H1 (cell line): ENCODE results near the gene UBASH3B. TPM values are rescaled to one million over a fixed set of nuclear protein-coding genes. Genes with fewer than 3 reads are reported as not detected.

Experiments
- CTCF ChIA-PET: fragments of 300-600 bp; sonication (Branson Sonifier 250); formaldehyde crosslinking; loops from one replicate; lab custom pipeline; 2021; ENCODE audit not compliant: partially characterized antibody; lab: Charles Lee
- POLR2A ChIA-PET: fragments of 300-600 bp; sonication (Branson Sonifier 250); formaldehyde crosslinking; loops from one replicate; lab custom pipeline; 2021; ENCODE audit warnings: inconsistent platforms; ENCODE audit not compliant: partially characterized antibody; lab: Charles Lee
- DNase-seq, 2 experiments: peaks; one replicate each; pipeline versions ENCODE4 v3.0.0 to v3.0.0-alpha.2; 2010 to 2022; ENCODE audit warnings: low spot score in 2 of 2, low read depth in 1 of 2, mixed read lengths in 1 of 2
- FAIRE-seq: peaks from 2 replicates; lab custom pipeline; 2011; peaks lifted over from hg19 to GRCh38; lab: Jason Lieb, UNC
- H2AFZ ChIP-seq: 2 replicates; pipeline ENCODE4 v1.8.1; 2012; ENCODE audit warnings: low read length, inconsistent platforms
- H2AK5ac ChIP-seq: 2 replicates; pipeline ENCODE4 v1.6.1; 2013; ENCODE audit warnings: low read depth, low read length
- H2BK120ac ChIP-seq: replicated peaks from 2 replicates; pipeline ENCODE3; 2013; ENCODE audit warnings: low read depth, low read length, inconsistent platforms
- H2BK12ac ChIP-seq: 2 replicates; pipeline ENCODE4 v1.6.1; 2013; ENCODE audit warnings: low read depth, low read length
- H2BK15ac ChIP-seq: 2 replicates; pipeline ENCODE4 v1.6.1; 2013; ENCODE audit warnings: low read length
- H2BK20ac ChIP-seq: 2 replicates; pipeline ENCODE4 v1.6.1; 2013; ENCODE audit warnings: low read length
- H2BK5ac ChIP-seq: 2 replicates; pipeline ENCODE4 v1.6.1; 2013; ENCODE audit warnings: low read depth, low read length
- H3K14ac ChIP-seq: 2 replicates; pipeline ENCODE4 v1.6.1; 2013; ENCODE audit warnings: inconsistent platforms; ENCODE audit not compliant: insufficient read length
- H3K18ac ChIP-seq: 2 replicates; pipeline ENCODE4 v1.6.1; 2013; ENCODE audit warnings: low read length; ENCODE audit errors: extremely low read depth
- H3K23ac ChIP-seq: 2 replicates; pipeline ENCODE4 v1.6.1; 2013; ENCODE audit warnings: inconsistent platforms; ENCODE audit not compliant: insufficient read length
- H3K23me2 ChIP-seq: 2 replicates; pipeline ENCODE4 v1.6.1; 2013; ENCODE audit warnings: low read depth, low read length
- H3K27ac ChIP-seq: 2 replicates; pipeline ENCODE4 v1.6.1; 2011; ENCODE audit warnings: low read depth, low read length, inconsistent platforms
- H3K27me3 ChIP-seq, 4 experiments: replicated peaks in 1 of 4; 1 replicate in 1 of 4; 2 replicates in 3 of 4; pipeline versions ENCODE4 v1.6.1 to v1.8.1; 2011 to 2013; ENCODE audit warnings: low read length in 3 of 4, mild to moderate bottlenecking in 3 of 4, inconsistent platforms in 2 of 4, mixed read lengths in 2 of 4, moderate library complexity in 1 of 4; ENCODE audit not compliant: control insufficient read depth in 3 of 4, insufficient read depth in 3 of 4; ENCODE audit errors: extremely low read depth in 1 of 4
- H3K36me3 ChIP-seq, 4 experiments: 2 replicates each; pipeline versions ENCODE4 v1.6.1 to v1.8.1; 2011 to 2013; ENCODE audit warnings: mild to moderate bottlenecking in 4 of 4, low read length in 3 of 4, moderate library complexity in 2 of 4, control low read depth in 1 of 4, inconsistent platforms in 1 of 4; ENCODE audit not compliant: insufficient read depth in 4 of 4, control insufficient read depth in 2 of 4
- H3K4ac ChIP-seq: replicated peaks from 2 replicates; pipeline ENCODE3; 2013; ENCODE audit warnings: low read length, low read depth, mixed read lengths, inconsistent platforms; ENCODE audit not compliant: insufficient read length
- H3K4me1 ChIP-seq, 4 experiments: replicated peaks in 1 of 4; 1 replicate in 1 of 4; 2 replicates in 3 of 4; pipeline versions ENCODE4 v1.6.1 to v1.8.1; 2011 to 2013; ENCODE audit warnings: low read length in 3 of 4, inconsistent platforms in 2 of 4, mixed read lengths in 1 of 4; ENCODE audit not compliant: insufficient read depth in 4 of 4, control insufficient read depth in 3 of 4
- H3K4me2 ChIP-seq, 2 experiments: 2 replicates each; pipeline versions ENCODE4 v1.6.1 to v1.8.1; 2011 to 2013; ENCODE audit warnings: low read depth in 2 of 2, low read length in 2 of 2, control low read depth in 1 of 2, inconsistent platforms in 1 of 2, mild to moderate bottlenecking in 1 of 2; ENCODE audit not compliant: insufficient read depth in 1 of 2
- H3K4me3 ChIP-seq, 4 experiments: fragments of 200-600, 300-600 bp in 1 of 4; sonication (generic), shearing (Covaris generic), sonication (Bioruptor Twin) in 1 of 4; 2 replicates each; pipeline versions ENCODE4 v1.5.1 to v1.8.1; 2011 to 2016; ENCODE audit warnings: low read length in 4 of 4, low read depth in 3 of 4, control low read depth in 2 of 4, inconsistent platforms in 2 of 4, mild to moderate bottlenecking in 2 of 4, mixed read lengths in 1 of 4, moderate library complexity in 1 of 4; ENCODE audit not compliant: insufficient read depth in 2 of 4; ENCODE audit errors: extremely low read depth in 1 of 4
- H3K56ac ChIP-seq: replicated peaks from 2 replicates; pipeline ENCODE3; 2013; ENCODE audit warnings: low read depth, mild to moderate bottlenecking, mixed read lengths, low read length, inconsistent platforms; ENCODE audit not compliant: insufficient read length
- H3K79me1 ChIP-seq: 2 replicates; pipeline ENCODE4 v1.6.1; 2013; ENCODE audit warnings: low read depth, low read length, control low read depth
- H3K79me2 ChIP-seq, 2 experiments: 2 replicates each; pipeline versions ENCODE4 v1.6.1 to v1.8.1; 2012 to 2013; ENCODE audit warnings: low read length in 2 of 2, mild to moderate bottlenecking in 2 of 2, inconsistent platforms in 1 of 2; ENCODE audit not compliant: insufficient read depth in 2 of 2, control insufficient read depth in 1 of 2
- H3K9ac ChIP-seq, 4 experiments: replicated peaks in 1 of 4; 1 replicate in 1 of 4; 2 replicates in 3 of 4; pipeline versions ENCODE4 v1.6.1 to v1.8.1; 2011 to 2013; ENCODE audit warnings: low read depth in 3 of 4, low read length in 3 of 4, control low read depth in 2 of 4, mild to moderate bottlenecking in 2 of 4, moderate library complexity in 2 of 4, inconsistent platforms in 1 of 4; ENCODE audit errors: extremely low read depth in 1 of 4
- H3K9me3 ChIP-seq, 2 experiments: 2 replicates each; pipeline versions ENCODE4 v1.6.1 to v1.8.1; 2012 to 2013; ENCODE audit warnings: mild to moderate bottlenecking in 2 of 2, moderate library complexity in 2 of 2, control low read depth in 1 of 2, inconsistent platforms in 1 of 2, low read depth in 1 of 2, low read length in 1 of 2, mixed read lengths in 1 of 2; ENCODE audit not compliant: insufficient read depth in 2 of 2
- H4K20me1 ChIP-seq, 2 experiments: replicated peaks in 1 of 2; 2 replicates each; pipeline versions ENCODE3 to v1.8.1; 2011 to 2013; ENCODE audit warnings: inconsistent platforms in 2 of 2, low read length in 2 of 2, mild to moderate bottlenecking in 1 of 2; ENCODE audit not compliant: insufficient read depth in 2 of 2, control insufficient read depth in 1 of 2
- H4K5ac ChIP-seq: 2 replicates; pipeline ENCODE4 v1.6.1; 2013; ENCODE audit warnings: low read length, low read depth, mixed read lengths, inconsistent platforms; ENCODE audit not compliant: insufficient read length
- H4K8ac ChIP-seq: 2 replicates; pipeline ENCODE4 v1.8.0; 2013; ENCODE audit warnings: mild to moderate bottlenecking, moderate library complexity, low read length, inconsistent platforms; ENCODE audit not compliant: insufficient read depth; ENCODE audit errors: extremely low read depth
- H4K91ac ChIP-seq: replicated peaks from 2 replicates; pipeline ENCODE3; 2013; ENCODE audit warnings: low read length, mixed read lengths, inconsistent platforms; ENCODE audit not compliant: insufficient read length
- BACH1 ChIP-seq: IDR thresholded peaks from 2 replicates; pipeline ENCODE4 v1.6.1; 2012; ENCODE audit warnings: low read length, improper control_type of control experiment
- CBX5 ChIP-seq: fragments of 300-800, 300-1000 bp; sonication (generic); IDR thresholded peaks from 2 replicates; pipeline ENCODE4 v1.7.1; 2016; ENCODE audit warnings: antibody characterized with exemption, low read length, low read depth
- CREB1 ChIP-seq: IDR thresholded peaks from 2 replicates; pipeline ENCODE4 v1.6.1; 2012; ENCODE audit warnings: inconsistent platforms
- GTF2F1 ChIP-seq: IDR thresholded peaks from 2 replicates; pipeline ENCODE4 v1.6.1; 2012; ENCODE audit warnings: low read depth, low read length, improper control_type of control experiment, borderline replicate concordance
- KDM1A ChIP-seq: fragments of 200-600, 300-600 bp; sonication (generic); IDR thresholded peaks from 2 replicates; pipeline ENCODE4 v1.7.1; 2016; ENCODE audit warnings: mild to moderate bottlenecking, low read length, borderline replicate concordance
- MAFK ChIP-seq: IDR thresholded peaks from 2 replicates; pipeline ENCODE4 v1.6.1; 2012; ENCODE audit warnings: low read depth, mild to moderate bottlenecking, improper control_type of control experiment, low read length
- PHF8 ChIP-seq: fragments of 200-600 bp; sonication (generic); conservative IDR thresholded peaks from 2 replicates; pipeline ENCODE4 v1.7.1; 2012; ENCODE audit warnings: low read depth, mild to moderate bottlenecking, inconsistent platforms, low read length, moderate library complexity
- POLR2AphosphoS5 ChIP-seq: IDR thresholded peaks from 2 replicates; pipeline ENCODE4 v1.6.1; 2011; ENCODE audit warnings: low read depth, low read length
- SAP30 ChIP-seq: fragments of 300-600 bp; sonication (generic); IDR thresholded peaks from 2 replicates; pipeline ENCODE4 v1.7.1; 2012; ENCODE audit warnings: low read length, moderate library complexity, mild to moderate bottlenecking, inconsistent platforms; ENCODE audit not compliant: insufficient read depth, insufficient replicate concordance
- SIRT6 ChIP-seq: IDR thresholded peaks from one replicate; pipeline ENCODE4 v1.7.1; 2012; ENCODE audit warnings: low read length, inconsistent platforms
- SP4 ChIP-seq: IDR thresholded peaks from 2 replicates; pipeline ENCODE4 v1.6.1; 2012; ENCODE audit warnings: low read length, inconsistent platforms
- WGBS, 2 experiments: shearing (Covaris generic) in 1 of 2; methylation state at CpG; one replicate each; pipeline versions ENCODE4 v1.1.6 to v1.1.7; 2013 to 2015; ENCODE audit warnings: low lambda C conversion rate in 2 of 2, mixed read lengths in 2 of 2, inconsistent platforms in 1 of 2, low coverage in 1 of 2, missing lambda C conversion rate in 1 of 2; ENCODE audit not compliant: insufficient replicate concordance in 2 of 2, insufficient coverage in 1 of 2, insufficient read length in 1 of 2; ENCODE audit errors: extremely low coverage in 1 of 2, missing lambda C conversion rate in 1 of 2; 5-methylcytosine and 5-hydroxymethylcytosine counted together
- polyA plus RNA-seq, 7 experiments: library from polyadenylated mRNA; depleted of rRNA in 3 of 7; stranded (reverse) in 5 of 7; unstranded in 2 of 7; fragments of >200 nt in 5 of 7; fragments of 200-250 nt in 2 of 7; gene quantifications; 1 replicate in 5 of 7; 2 replicates in 1 of 7; 4 replicates in 1 of 7; pipeline versions ENCODE4 v1.2.1 to v1.2.3, GENCODE V29; 2011 to 2013; ENCODE audit warnings: missing spikeins in 2 of 7, mixed read lengths in 2 of 7
- total RNA-seq: library from RNA; stranded (reverse); fragmentation: NEBNext Ultra II Directional; extraction: Animal tissue kit (Norgen Biotek cat#: 25700); gene quantifications from 2 replicates; pipeline ENCODE4 v1.2.1, GENCODE V29; 2021
- TF ChIP-seq, protein P1 (sequence below): IDR thresholded peaks from 2 replicates; pipeline ENCODE4 v1.6.1; 2011; ENCODE audit warnings: low read depth, mild to moderate bottlenecking, low read length; ENCODE audit not compliant: insufficient read depth

Gene UBASH3B
- total and polyA plus RNA-seq, 2 of the 8 experiments (the other 6 are each of a cell fraction or from before 2014, with no cell fraction given), result 7.5 to 9.5 TPM

DNA sequence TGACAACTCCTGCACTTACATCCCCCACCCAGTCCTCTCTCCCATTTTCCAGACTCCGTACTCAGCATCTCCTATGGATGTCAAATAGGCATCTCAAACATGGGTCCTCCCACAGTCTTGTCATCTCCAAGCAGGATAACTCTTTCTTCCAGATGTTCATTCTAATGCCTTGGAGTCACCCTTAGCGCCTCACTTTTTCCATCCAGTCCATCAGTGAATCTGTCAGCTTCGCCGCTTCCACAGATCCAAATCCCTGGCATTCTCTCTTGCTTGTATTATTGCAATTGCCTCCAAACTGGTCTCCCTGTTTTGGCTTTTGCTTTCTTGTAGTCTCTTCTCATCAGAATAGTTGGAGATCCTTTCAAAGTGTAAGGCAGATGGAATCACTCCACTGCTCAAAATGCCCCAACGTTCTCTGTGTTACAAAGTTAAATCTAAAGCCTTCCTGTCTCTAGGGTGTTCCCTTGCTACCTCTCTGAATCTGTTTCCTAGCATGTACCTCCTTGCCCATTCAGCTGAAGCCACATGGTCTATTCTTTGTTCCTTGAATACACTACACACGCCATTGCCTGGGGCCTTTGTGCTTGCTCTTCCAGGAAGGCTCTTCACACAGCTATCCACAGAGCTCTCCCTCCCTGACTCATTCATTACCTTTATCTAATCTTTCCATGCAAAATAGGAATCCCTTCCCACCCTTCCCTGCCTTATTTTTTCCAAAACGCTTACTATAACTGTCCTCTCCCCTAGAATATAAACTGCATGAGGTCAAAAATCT is 64.8 kb downstream of the UBASH3B start:
- H2AFZ ChIP-seq, result no peak overlapping the region
- no peak for FAIRE-seq
- TF ChIP-seq SIRT6 (no peak), POLR2AphosphoS5 (no peak), MAFK (no peak), PHF8 (no peak), GTF2F1 (no peak), SAP30 (no peak), KDM1A (no peak), BACH1 (no peak), CBX5 (no peak), SP4 (no peak), CREB1 (no peak)
- TF ChIP-seq, protein P1, sequence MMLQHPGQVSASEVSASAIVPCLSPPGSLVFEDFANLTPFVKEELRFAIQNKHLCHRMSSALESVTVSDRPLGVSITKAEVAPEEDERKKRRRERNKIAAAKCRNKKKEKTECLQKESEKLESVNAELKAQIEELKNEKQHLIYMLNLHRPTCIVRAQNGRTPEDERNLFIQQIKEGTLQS, result no peak

More for the DNA sequence above, 64.8 kb downstream of the UBASH3B start:
- DNase-seq, result no peak
- no peak overlapping the region for H2BK120ac ChIP-seq
- no peak overlapping the region for H3K56ac ChIP-seq
- no peaks in the 10 kb centered on the region for H3K79me1 ChIP-seq
- ChIA-PET POLR2A (interaction anchor here (1.1 kb wide), 1 partner anchor 19 kb away, joined by 3 read pairs; no protein-coding TSS in a partner anchor), CTCF (interaction anchor here (0.7 to 2.5 kb wide), 9 partner anchors 8 to 139 kb away, joined by 3 to 12 read pairs (median 4); no protein-coding TSS in a partner anchor)
- H3K27ac ChIP-seq, result no peak overlapping the region
- no peak overlapping the region for H4K5ac ChIP-seq
- WGBS, 2 experiments, result 91% methylated on average over 7 of the region's 7 CpGs; no CpG with 5 or more reads in 1 of the 2 experiments
- H3K9me3 ChIP-seq, result no peaks in the 10 kb centered on the region
- H2BK12ac ChIP-seq, result no peak overlapping the region
- no peak overlapping the region for H3K14ac ChIP-seq
- H3K18ac ChIP-seq, result no peak overlapping the region
- H3K79me2 ChIP-seq, result no peaks in the 10 kb centered on the region
- no peak overlapping the region for H4K8ac ChIP-seq
- no peaks in the 10 kb centered on the region for H3K23me2 ChIP-seq
- H3K23ac ChIP-seq, result no peak overlapping the region
- H3K36me3 ChIP-seq, result no peaks in the 10 kb centered on the region
- H2BK15ac ChIP-seq, result no peak overlapping the region
- H3K4me3 ChIP-seq, result no peak overlapping the region
- H2BK20ac ChIP-seq, result no peak overlapping the region
- no peak overlapping the region for H2BK5ac ChIP-seq
- H4K20me1 ChIP-seq, result no peaks in the 10 kb centered on the region
- H2AK5ac ChIP-seq, result no peak overlapping the region
- no peaks in the 10 kb centered on the region for H3K27me3 ChIP-seq
- H3K4me1 ChIP-seq, result peaks cover 0 to 7% (median 3%) of the 10 kb centered on the region in 4 experiments; a peak in 4 of 7 replicates
- H4K91ac ChIP-seq, result no peak overlapping the region
- no peak overlapping the region for H3K4ac ChIP-seq
- no peak overlapping the region for H3K9ac ChIP-seq
- H3K4me2 ChIP-seq, result no peak overlapping the region
